GM19372 (cell line): ENCODE data around the gene BARX1.
"Not testable (repeated sequence)": the region's sequence is repeated elsewhere in the genome, so short reads cannot be mapped to it uniquely, and the experiment has no call there.

Experiments used
- ATAC-seq: cut with Tn5 transposase; IDR thresholded peaks from one replicate; pipeline ENCODE4 v1.9.1; 2021; ENCODE audit warnings: mild to moderate bottlenecking, low read depth, moderate library complexity; ENCODE audit not compliant: unreplicated experiment

The BARX1 gene

DNA sequence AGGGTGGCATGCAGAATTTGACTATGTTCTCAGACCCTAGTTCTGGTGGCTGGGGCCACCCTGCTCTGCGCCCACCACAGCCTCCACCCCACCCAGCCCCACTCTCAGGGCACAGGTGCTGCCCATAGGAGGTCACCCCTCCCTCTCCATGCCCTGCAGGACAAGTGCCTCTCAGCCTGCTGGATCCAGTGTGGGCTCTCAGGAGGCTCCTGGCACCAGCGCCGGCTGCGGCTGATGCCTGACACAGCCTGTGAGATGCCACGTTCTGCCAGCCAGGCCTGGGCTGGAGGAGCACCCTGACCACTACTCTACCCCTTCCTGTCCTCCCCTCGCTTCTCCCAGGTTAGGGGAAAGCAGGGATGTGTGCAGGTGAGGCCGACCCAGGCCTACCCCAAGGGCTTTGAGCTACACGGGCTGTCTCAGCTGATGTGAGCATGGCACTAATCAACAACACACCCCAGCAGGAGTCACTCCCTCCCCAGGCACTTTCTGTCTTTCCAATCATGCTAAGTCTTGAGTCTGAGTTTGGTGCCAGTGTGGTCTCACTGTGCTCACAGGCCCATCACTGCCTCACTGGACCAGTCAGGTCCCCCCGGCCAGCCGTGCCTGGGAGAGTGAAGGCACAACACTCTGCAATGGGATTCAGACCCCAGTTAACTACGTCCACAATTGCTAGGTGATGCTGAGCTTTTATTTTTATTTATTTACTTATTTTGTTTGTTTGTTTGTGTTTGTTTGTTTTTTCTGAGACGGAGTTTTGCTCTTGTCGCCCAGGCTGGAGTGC is 12.1 kb upstream of the BARX1 start:
- ATAC-seq = no peak

DNA sequence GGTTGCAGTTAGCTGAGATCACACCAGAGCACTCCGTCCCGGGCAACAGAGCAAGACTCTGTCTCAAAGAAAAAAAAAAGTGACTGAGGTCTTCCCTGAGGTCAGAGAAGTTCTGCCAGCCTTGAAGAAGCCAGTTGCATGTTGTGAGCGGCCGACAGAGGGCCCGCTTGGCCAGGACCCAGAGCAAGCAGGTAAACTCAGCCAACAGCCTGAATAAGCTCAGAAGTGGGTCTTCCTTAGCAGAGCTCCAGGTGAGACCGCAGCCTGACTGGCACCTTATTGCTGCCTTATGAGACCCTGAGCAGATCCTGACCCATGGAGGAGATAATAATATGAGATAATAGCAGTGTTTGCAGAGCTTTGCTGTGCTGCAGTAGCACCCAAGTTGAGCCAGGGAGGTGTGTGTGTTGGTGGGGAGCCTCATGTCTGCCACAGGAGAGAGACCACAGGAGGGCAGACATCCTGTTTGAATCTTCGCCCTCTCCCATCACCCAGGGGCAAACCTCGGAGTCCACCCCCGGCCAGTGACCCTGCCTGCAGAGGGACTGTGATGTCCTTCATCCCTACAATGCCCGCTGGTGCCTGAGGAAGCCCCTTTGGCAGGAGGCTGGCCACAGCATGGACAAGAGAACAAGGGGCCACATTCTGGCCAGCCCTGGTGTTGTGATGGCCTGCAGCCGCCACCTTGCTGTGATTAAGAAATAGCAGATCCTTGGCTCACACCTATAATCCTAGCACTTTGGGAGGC is 10.8 kb upstream of the BARX1 start:
- ATAC-seq = no peak

DNA sequence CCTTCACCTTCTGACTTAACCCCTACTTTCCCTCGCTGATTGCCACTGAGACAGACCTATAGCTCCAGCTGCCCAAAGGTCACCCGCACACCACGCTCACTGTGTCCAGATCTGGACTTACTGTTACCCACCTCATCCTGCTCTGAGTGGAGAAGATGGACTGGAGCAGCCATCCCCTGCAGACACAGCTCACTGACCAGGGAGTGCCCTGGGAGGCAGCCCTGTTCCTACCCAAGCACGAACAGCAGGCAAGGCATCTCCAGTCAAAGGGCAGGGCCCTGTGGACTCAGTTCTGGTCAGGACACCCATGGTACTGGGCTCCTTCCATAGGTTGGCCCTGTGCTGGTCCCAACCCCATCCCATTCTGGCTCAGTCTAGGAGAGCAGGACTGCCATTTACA is 9.5 kb upstream of the BARX1 start:
- no peak for ATAC-seq

DNA sequence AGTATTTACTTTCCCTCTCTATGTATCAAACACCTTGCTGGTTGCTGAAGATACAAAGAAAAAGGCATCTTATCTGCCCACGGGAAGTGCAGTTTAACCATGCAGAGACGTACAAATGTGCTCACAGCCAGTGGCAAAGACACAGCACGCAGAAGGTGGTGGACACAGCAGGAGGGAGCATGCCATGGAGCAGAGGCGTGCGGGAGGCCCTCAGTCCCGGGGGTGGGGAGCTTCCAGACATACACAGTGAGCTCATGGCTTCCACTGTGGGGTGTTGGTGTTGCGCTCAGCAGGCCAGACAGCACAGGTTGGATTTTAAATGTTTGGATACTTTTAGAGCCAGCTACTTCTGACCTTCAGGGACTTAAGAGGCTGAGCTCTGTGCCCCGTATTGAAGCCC is 8.8 kb upstream of the BARX1 start:
- ATAC-seq = no peak

DNA sequence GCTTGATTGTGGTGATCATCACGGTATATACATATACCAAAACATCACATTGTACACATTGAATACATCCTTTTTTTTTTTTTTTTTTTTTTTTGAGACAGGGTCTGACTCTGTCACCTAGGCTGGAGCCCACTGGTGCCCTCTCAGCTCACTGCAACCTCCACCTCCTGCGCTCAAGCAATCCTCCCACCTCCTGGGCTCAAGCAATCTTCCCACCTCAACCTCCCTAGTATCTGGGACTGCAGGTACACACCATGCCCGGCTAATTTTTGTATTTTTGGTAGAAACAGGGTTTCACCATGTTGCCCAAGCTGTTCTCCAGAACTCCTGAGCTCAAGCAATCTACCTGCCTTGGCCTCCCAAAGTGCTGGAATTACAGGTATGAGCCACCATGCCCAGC is 8.3 kb upstream of the BARX1 start:
- not testable (repeated sequence) for ATAC-seq

DNA sequence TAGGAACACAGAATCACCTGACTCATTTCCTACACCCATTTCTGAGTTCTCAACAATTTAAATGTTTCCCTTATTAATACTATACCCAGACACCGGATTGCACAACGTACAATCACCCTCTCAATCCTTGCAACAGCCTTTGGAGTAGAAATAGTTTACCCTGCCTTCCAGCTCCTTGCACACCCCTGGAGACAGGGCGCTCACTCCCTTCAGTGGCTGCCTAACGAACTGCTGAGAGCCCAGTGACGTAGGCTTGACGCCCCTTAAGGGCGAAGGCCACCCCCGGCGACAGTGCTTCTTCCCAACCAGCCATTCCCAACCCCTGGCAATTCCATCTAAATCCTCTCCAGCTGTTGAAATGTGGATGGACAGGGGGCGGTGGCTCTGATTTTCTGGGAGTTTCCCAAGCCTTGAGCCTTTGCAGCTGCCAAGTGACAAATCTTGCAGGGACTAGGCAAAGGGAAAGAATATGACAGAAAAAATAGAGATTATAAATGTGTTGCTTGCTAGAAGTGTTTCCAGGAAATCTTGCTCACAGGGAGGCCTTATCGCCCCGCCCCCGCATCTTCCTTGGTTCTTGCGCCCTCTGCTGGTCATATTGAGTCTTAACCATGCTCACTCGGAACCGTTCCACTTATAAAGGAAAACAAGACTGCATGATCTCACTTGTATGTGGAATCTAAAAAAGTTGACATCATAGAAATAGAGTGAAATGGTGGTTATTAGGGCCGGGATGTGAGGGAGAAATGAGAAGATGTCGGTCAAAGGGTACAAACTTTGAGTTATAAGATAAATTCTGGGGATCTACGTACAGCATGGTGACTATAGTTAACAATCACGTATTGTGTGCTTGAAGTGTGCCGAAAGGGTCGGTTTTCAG is 7.6 kb upstream of the BARX1 start:
- no peak for ATAC-seq

DNA sequence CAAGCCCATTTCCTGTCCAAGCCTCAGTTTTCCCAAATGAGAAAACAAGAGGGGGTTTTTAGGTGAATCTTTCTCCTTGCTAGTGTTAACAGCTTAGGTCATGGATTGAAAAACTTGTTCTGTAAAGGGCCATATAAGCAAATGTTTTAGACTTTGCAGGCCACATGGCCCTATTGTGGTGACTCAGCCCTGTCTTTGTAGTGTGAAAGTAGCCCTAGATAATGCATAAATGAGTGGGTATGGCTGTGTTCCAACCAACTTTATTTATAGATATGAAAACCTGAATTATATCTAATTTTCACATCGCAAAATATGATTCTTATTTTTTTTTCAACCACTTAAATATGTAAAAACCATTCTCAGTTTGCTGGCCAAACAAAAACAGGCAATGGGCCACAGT is 6.9 kb upstream of the BARX1 start:
- ATAC-seq = no peak

DNA sequence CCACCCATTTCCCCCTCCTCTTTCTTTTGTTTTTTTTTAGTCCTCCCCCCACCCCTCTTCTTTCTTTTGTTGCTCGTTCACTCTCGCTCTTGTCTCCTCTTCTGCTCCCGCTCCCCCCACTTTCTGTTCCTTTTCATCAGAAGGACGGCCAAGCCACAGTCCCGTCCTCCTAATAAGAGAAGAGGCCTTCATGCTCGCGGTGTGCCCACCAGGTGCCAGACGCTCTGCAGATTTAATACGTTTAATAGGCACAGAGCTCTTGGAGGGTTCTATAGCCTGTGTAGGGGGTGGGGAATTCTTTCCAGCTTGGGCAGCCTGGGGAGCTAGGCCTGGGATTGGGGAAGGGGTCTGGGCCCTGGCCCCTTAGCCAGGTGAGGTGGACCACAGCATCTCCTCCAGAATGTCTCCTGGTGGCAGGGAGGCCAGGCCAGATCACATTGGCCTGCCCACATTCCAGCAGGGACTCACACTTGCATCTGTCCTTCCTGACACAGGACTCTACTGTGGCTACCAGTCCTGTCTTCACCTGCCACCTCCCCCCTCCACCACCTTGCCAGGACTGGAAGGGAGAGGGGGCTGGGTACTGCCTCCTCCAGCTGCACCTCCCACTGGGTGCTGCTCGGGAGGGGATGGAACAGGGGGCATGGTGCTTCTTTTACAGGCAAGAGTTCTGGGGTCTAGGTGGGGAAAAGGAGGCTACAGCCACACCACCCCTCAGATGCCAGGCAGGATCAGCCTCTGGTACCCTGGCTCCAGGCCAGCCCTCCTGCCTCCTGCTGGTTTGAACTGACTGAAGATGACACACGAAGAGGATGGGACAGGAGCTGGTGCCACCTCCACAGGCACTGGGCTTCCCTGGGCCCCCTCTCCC is 6.1 kb upstream of the BARX1 start:
- ATAC-seq = no peak

DNA sequence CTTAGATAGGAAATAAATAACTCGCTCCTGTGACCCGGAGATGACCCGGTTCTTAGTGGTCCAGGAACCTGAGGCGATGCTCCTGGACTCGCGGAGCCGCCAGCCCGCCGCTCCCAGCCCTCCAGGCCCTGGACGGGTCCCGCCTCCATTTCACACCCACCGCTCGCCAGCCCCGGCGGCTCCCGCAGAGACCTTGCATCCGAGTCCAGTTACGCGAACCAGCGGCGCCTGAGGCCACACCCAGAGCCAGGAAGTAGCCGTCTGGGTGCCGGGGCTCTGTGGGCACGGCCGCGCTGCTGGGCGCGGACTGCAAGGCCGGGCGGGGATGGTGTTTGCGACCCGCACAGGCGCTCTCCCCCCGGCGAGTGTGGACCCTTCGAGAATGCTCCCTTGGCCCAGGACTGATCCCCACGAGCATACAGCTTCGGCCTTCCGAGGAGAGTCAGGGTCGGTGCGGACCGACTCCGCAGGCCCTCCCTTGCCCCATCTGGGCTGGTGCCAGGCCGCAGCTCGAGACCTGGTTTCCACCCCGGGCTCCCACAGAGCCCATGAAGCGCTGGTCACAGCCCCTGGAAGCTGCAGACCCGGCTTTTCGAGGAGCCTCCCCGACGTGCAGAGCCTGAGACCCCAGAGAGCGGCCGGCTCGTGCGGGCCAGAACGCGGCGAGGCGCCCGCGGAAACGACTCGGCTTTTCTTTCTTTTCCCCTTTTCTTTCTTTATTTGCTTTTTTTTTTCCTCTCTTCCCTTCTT is 5.2 kb upstream of the BARX1 start:
- ATAC-seq = no peak

DNA sequence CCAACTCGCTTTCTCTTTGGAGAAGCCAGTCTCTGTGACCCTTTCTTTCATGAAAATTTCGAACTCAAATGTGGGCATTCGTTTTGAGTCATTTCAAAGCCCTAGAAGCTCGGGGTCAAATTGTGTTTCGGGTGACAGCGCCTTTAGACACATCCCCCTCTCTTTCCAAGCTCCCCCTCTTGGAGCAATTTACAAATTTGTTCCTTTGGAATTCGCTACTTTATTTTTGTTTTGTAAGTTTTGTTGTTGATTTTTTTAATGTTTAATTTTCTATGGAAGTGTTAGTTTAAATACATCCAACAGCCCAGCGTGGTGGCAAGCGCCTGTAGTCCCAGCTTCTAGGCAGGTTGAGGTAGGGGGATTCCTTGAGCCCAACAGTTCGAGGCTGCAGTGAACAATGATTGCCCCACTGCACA is 4.6 kb upstream of the BARX1 start:
- no peak for ATAC-seq

DNA sequence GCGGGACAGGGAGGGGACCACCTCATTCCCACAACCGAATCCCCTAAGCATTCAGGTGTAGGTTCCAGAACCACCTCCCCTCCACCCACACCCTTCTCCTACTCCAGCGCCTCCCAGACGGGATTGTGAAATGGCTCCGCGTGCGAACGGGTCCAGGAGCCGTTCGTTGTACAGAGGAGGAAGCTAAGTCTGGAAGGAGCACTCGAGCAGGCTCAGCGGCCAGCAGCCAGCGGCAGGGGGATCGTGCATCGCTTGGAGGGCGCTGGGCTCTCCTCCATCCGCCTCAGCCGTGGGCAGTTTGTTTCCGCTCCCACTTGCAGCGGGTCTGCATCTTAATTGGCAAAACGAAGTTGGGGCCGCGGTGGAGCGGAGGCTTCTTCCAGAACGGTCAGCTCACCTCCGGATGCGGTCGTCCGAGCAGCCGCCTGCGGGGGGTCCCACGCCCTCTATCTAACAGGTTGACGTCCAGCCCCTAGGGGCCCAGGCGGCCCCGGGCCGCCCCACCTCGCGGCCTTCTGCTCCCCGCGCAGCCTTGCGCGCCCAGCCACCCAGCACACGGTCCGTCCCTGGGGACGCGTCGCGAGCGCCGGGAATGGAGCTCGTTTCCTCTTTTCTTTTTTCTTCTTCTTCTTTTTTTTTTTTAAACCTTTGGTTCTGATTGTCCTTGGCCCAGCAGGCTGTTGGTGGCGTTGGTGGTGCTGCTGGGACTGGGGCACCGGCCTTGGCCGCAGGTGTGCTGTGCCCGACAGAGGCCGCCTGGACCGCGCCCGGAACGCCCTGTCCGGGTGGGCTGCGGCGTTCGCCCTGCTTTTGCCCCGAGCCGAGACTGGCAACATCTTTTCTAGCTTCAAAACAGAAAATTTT is 3.9 kb upstream of the BARX1 start:
- no peak for ATAC-seq

DNA sequence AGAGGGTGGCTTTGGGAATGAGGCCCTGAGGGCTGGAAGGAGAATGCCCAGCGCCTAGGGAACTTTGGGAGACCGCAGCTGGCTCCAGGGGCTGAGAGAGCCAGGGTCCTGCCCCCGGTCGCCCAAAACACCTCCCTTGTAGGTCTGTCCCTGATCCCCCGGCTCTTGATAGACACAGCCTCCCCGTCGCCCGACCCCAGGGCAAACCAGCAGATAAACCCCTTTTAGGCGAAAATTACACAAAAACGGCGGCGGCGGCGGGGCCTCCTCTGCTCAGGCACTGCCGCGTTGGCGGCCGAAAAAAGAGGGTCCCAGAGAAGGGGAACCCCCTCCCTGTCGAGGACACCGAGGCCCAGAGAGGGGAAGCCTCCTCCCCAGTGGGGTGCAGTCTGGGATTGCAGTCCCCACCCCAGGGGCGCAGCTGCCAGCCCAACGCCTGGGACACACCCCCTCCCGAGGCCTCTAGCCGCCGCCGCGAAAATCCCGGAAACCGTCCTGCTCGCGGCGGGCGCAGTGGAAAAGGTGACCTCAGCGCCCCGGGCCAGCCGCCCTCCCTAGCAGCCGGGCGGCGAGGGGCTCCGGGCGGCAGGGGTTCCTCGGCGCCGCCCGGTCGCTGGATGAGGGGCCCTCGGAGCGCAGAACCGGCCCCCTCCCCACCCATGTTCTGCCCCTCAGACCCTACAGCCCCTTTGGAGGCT is 3.1 kb upstream of the BARX1 start:
- ATAC-seq = no peak

DNA sequence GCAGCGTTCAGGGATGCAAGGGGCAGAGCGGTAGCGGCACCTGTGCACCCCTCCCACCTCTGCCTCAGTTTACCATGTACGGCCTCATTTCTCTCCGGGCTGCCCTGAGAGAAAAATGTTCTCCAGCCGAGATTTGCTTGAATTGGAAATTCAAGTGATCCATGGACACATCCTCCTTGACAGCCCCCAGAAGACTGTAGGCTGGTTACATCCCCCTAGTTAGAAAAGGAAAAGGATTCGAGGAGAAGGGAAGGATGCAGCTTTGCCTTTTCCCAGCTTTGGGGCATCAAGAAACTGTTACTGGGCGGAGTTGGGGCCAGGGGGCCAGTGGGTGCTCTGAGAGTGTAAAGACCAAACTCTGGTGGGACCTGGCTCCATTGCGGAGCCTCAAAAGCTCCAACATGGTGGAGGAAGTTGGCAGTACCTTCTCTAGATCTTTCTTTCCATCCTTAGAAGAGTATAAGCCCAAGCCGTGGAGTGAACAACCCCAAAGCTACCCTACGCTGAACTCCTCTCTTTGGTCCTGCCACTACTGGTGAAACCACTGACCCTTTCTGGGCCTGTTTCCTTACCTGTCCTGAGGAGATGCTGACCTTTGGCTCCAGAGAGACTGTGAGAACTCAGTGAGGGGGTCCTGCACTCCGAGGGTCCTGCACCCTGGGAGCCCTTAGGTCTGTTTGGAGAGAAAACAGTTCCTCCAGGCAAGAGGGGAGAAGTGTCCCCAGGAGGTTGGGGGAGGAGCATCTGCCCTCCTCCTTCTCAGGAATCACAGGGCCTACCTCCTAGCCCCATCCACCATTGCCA is 1.0 kb upstream of the BARX1 start:
- ATAC-seq = no peak

DNA sequence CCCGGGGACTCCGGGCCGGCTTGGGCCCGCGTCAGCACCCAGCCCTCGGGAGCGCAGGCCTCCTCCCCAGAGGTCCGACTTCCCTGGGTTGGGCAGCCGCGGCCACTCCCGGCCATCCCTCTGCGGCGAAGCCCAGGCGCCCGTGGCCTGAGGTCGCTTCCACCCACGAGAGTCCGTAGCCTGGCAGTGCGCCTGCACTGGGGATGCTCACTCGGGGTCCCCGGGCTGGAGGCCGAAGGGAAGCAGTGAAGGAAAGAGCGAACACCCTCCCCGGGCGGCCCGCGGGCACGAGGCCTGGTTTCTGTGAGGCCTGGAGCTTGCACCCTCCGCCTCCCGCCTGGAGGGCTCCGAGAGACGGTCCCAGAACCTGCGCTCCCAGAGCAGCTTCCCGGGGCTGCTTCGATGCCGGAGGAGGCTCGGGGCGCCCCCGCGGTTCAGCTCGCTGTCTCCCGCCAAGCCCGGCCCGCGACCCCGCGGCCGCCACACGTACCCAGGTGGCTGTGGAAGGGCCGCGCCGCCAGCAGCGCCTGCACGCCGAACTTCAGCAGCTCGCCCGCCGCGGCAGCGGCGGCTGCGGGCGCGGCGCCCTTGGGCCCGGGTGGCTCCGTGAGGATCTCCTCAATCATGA is 607 bp downstream of the BARX1 start:
- ATAC-seq = no peak

DNA sequence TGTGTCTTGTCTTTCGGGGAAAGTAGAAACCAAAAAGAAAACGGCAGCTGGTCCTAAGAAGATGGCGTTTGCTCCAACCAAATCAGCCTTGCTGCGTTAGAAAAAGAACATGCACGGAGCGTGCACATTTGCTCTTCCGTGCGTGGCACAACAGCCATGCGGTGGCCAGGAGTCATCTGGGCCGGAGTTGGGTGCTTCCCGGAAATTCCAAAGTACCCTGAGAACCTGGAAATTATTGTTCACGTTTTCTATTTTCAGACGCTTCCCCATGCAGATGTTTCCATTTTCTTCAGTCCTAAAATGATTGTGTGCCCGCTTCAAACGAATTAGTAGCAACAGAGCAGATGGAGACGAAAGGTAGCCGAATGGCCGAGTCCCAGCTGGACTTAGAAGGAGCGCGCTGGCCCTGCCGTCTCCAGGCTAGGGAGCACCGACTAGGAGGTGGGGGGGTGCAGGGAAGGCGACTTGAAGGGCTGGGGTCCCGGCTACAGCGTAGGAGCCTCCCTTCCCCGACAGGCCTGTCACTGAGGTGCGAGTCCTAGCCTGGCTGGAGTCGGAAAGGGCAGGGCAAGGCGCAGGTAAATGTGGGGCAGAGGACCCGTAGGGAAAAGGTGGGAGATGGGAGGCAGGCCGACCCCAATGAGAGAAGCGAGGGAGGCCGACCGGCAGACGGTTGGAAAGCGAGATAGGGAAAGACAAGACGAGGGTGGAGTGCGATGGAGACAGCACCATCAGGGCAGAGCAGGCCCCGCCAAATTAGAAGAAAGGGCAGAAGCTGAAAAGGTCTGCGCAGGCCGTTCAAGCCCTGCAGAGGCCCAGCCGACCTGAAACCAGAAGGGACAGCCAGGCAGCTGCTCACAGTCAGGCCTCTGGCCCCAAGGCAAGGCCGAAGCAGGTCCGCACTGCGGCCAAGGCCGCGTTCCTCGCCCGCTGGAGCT is 1.4 kb downstream of the BARX1 start:
- ATAC-seq = no peak
